Measurements from ENCODE around the gene KCNIP2.
A peak's percentile ranks its signal among the peaks of the same experiment; 100 is the strongest.

KCNIP2 gene

DNA sequence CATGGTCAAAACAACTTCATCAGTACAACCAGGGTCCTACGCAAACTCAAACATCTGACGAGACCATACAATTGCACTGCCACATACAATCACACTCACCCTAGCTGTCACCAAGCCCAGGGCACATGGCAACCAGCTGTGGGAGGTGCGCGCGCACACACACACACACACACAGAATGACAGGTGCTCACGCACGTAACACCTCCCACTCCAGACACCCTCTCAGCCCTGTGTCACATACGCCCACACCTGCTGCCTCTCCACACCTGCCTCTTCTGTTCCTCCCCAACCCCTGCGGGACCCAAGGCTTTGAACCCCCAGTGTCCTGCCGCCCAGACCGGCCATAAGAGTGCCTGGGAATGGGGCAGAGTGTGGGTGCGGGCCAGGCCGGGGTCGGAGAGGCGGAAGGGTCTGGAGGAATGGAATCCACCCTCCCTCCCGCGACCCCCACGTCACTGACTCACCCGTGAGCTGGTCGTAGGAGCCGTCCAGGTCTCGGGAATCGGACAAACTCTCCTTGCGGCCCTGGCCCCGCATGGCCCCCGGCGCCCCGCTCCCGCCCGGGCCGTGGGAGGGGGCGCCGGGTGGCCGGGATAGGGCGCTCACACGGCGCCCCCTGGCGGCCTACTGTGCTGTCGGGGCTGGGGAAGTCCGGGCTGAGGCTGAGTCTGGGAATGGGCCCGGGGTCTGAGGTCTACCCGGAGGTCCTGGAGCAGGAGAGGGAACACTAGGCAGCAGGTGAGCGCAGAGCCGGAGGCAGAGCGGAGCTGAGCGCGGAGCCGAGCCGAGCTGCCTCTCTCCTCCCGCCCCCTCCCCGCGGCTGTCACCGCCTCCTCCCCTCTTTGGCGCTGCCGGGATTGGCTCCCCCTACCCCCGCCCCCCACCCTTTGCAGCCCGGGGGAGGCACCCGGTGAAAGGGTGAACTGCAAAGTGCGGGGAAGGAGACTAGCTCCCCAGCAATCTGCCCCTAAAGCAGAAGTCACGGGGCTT is at the start of gene KCNIP2:
Gene KCNIP2, minus strand, starts transcription at position 769 of the 990 bp plus-strand sequence. Its CDS starts 232 bp downstream, at position 537.
- peak; percentile 9 for DNase-seq

DNA sequence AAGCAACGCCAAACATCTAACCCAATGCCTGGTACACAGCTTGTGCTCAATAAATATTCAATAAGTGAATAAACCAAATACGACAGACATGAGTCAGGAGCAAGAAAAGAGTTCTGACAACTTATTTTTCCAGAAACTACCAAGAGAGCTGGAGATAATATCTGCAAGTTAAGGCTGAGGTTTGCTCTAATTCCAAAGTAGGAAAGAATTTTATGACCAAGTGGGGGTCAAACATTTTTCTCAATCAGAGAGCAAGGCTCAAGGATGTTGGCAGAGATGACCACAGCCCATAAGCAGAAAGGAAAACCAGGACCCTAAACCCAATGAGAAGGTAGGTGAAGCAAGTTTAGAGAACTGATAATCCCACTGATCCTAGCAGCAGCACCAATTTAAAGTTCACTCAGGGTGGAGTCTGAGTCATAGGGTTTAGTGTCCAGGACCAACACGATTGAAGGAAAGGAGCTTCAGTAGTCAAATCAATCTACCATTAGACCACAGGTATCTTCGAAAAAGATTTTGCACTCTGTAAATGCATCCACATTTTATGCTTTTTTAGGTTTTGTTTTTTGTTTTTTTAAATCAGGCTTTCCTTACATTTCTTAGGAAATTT is 49.3 kb upstream of the KCNIP2 start:
- DNase-seq = no peak

- peak; percentile 26 for DNase-seq
Observed at GRCh38 chr10:101889256-101890210, 45.9 kb upstream of the KCNIP2 start.

DNA sequence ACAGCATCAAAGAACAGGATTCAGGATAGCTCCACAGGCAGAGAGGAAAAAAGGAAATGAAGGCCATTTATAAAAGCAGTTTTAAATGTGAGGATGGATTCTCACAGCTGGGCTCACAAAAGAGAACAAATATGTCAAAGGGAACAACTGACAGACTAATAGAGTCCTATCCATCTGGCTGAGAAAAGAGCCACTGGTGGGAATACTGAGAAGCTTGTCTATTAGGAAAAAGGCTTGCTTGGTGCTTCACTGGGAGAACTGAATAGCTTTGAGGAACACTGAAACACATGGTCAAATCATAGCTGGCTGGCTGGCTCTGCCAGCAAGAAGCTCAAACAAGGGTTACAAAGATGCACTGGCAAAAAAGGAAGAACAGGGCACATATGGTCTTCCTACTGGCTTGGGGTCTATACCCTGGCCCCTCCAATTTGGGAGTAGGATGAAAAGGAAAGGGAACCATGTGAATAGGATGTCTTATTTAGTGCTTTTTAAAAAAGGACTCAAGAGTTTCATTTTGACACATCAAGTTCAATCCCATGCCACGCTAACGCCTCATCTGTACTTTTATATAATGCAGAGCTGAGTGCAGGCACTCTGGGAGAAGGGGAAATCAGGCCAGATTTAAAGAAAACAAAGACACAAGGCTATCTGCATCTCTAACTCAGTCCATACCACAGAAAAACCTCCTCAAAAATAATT is 44.8 kb upstream of the KCNIP2 start:
- no peak for DNase-seq

GRCh38 chr10:101887775-101888174 is 44.2 kb upstream of the KCNIP2 start:
- DNase-seq = no peak

DNA sequence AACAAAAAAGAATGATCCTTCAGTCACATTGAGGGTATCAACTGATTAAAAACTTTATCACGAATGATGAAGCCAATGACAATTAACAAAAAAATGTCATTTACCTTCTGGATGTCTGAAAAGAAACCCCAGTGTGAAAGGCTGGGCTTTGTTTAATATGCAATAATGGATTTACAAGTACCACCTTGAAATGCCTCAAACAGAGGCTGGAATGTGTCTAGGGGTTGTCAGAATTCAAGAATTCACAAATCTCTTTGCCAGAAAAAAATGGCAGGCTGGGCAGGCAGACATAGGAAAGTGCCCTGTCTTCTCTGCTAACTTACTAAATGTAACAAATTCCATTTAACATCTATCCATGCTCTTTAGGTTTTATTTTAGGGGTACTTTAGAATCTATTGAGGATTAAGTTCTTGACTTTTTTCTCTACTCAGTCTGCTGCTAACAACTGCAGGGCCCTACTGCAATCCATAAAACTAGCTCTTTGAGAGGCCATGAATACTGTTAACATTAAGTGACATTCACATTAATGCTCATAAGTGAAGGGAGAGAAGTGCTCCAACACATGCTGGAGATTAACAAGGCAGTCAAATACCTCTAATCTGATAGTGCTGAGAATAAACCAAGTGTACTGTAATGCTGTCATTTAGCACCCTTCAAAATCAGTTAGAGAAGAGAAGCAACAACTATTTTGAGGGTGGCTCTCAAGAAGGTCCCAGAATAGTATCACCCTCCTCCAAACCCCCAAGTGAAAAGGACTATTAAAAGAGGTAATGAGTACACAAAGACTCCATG is 43.1 kb upstream of the KCNIP2 start:
- no peak for DNase-seq

- no peak for DNase-seq
Observed at GRCh38 chr10:101881036-101881774, 37.6 kb upstream of the KCNIP2 start.

DNA sequence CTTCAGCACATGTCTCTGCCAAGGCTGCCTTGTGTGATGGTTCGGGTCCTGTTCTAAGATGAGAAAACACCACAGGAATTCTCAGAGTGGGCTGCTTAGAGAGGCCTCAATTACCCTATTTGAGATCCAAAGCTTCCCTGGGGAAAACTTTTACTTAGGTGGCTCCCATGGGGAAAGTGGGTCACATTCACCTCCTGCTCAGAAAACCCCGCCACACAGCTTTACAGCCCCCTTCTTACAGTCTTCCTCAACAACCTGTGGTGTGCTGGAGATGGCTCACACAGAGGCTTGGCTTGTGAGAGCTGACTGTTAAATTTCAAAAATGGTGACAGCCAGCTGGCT is 36.6 kb upstream of the KCNIP2 start:
- no peak for DNase-seq

DNA sequence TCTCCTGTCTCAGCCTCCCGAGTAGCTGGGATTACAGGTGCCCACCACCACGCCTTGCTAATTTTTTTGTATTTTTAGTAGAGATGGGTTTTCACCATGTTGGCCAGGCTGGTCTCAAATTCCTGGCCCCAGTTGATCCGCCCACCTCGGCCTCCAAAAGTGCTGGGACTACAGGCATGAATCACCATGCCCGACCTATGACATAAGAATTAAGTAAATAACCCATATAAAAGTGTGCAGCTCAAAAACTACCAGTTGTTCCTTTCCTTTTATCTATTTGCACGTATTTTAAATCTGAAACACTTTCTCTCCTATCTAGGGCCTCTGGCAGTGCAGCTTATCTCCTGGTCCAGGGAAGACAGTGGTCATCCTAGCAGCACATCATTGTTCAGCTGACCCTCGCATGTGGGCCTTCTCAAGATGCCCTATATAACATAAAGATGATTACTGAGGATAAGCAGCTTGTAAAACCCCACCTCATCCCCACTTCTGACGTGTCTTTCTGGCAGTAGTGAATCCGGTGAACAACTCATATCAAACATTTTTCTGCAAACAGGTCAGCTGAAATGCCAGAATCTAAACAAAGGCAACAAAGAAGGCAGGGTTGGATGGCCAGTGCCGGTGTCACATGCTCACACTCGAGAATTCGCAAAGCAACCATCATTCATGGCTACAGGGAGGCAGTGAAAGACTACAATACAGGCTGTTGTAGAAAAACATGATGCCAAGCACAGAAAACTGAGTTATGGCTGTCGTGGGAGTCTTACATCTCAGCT is 36.0 kb upstream of the KCNIP2 start:
- DNase-seq = no peak

GRCh38 chr10:101878869-101879268 is 35.3 kb upstream of the KCNIP2 start:
- no peak for DNase-seq

DNA sequence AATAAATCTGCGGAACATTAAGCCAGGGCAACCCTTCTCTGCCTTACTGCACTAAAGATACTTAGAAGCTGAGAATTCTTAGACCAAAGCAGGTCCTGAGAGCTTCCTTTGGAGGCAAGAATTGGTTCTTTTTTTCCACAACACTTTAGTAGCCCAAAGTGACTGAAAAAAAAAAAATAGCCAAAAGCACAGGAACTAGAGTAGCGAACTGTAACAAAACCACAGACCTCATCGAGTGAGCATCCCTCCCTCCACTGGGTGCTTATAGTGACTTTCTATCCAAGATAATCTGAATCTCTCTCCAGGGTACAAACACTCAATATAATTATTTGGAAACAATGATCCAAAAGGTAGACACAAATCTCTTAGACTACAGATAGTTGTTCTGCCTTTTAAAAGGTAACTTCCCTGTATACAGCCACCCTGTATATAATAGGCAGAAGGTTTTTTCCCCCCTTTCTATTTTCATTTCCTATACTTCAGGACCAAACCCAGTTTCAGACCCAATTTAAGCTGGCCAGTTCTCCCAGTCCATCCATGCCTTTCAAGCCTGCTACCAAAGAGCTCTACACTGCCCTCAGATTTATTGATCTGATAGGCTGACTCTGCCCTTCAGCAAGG is 31.6 kb upstream of the KCNIP2 start:
- DNase-seq = no peak

DNA sequence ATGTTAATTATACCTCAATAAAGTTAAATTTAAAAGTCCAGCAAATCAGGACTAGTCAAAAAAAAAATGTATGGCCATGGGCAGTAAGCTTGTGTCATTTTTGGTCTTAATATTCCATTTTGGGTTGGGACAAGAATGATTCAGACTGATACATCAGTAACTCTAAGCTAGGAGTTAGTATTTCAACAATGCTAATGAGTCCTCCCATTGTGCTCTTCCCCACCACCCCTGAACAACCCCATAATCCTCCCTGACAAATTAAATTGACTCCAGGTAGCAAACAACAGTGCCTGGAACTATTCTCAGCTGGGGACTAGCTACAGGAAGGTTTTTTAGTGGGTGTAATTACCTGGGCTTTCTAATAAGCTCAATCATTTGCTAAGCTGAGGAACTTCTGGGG is 30.7 kb upstream of the KCNIP2 start:
- DNase-seq = no peak

DNA sequence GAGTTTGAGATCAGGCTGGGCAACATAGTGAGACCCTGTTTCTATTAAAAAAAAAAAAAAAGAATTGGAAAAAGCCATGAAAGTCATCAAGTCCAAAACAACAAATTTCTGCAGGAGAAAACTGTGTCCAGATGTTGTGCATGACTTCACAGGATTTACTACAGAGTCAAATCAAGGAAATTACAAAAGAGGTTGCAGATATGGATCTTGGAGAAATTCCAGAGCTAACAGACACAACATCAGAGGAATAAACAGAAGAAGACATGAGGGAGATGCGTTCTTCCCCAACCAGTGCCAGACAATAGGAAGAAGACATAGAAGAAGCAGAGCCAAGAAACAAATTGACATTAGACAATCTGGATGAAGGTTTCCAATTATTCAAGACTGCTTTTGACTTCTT is 24.3 kb upstream of the KCNIP2 start:
- no peak for DNase-seq

GRCh38 chr10:101859530-101859929 is 15.9 kb upstream of the KCNIP2 start:
- no peak for DNase-seq

GRCh38 chr10:101858723-101859500 is 15.3 kb upstream of the KCNIP2 start:
- no peak for DNase-seq

DNA sequence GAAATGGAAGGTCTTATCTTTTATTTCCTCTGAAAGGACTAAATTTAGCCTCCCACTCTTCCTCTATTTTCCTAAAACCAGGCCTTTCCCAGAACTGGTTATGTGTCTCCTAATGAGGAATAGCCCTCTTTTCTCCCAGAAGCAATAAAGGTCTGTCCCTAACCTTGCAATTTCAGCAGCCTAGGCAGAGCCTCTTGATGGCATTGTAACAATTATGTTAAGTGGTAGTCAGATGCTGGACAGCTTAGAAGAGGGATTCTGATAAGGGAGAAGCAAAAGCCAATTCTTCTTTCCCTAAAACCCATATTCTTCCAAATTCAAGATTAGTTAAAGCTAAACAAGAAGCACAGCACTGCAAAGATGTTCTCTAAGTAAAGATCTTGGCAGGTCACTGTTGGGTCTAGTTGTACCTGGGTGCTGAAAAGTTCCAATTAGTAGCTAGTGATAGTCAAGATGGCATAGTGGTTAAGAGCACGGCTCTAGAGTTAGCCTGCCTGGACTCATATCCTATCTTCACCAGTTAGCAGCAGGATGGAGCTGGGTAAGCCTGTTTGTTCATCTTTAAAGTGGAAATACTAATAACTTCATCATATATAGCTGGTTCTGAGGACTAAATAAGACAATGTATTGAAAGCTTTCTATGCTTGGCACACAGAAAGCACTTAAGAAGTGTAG is 14.3 kb upstream of the KCNIP2 start:
- no peak for DNase-seq

DNA sequence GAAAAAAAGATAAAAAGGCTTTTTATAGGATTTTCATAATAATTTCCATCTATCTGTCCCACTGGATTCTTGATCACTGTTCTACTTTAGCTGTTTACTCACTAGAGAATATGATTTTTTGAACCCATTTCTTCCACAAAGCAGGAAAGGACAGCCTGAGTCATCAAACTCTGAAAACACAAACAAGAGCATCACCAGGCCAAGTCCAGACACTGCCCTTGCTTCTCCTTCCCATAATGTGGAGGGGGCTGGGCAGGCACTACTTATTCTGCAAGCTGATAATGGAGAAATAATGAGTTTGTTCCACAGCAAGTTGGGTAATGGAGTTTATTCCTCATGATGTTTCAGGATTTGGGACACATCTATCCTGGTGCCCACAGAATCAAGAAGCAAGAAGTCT is 13.0 kb upstream of the KCNIP2 start:
- DNase-seq = no peak

Data from NCI-H1092 treated with DMSO at 0.1 percent for 48 hours (cell line).